Erythroblast (primary cell): ENCODE data around the gene TEX2.

Experiments used
- GATA1 ChIP-seq: IDR thresholded peaks from 2 replicates; pipeline ENCODE4 v1.6.1; 2011; ENCODE audit warnings: low read depth, mild to moderate bottlenecking, control low read depth, low read length, moderate library complexity
- POLR2A ChIP-seq: IDR thresholded peaks from 2 replicates; pipeline ENCODE4 v1.6.1; 2011; ENCODE audit warnings: mild to moderate bottlenecking, low read length

- TF ChIP-seq POLR2A, result no peak
- TF ChIP-seq GATA1, result no peak
Observed at GRCh38 chr17:64223283-64223682, 39.8 kb downstream of the TEX2 start.
